IPS-18c (cell line): ENCODE measurements around the gene NOTCH3.

Experiments used
- H3K4me3 ChIP-seq: 2 replicates; pipeline ENCODE4 v1.7.0; 2013; ENCODE audit warnings: low read depth, mild to moderate bottlenecking, low read length, moderate library complexity; ENCODE audit not compliant: insufficient read depth
- H3K9me3 ChIP-seq: one replicate; pipeline ENCODE4 v1.6.1; 2013; ENCODE audit warnings: mild to moderate bottlenecking, low read length, moderate library complexity; ENCODE audit not compliant: control insufficient read depth, insufficient read depth

NOTCH3 gene

DNA sequence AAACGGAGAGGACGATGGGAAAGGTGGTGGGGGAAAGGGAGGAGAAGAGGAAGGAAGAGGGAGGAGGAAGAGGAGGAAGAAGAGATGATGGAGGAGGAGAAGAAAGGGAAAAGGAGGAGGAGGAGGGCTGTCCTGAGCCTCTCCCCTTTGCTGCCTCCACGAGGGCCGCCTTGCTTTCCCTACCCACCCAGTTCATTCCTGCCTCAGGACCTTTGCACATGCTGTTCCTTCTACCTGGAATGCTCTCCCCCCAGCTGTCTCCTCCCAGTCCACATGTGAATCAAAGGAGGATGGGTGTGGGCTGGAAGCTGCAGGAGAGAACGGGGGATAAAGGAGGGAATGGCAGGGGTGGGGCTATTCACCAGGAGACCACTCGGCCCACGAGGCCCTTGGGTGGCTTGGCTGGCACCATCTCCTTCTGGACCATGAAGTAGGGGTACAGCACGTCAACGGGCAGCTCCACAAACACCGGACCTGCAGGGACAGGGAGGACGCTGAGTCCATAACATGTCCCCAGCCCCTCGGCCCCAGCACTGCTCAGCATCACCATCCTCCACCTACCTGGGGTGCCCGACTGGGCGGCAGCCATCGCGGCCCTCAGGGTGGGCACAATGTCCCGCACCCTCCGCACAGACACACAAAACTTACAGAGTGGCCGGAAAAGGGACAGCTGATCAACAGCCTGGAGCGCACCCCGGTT lies 78.3 kb downstream of the NOTCH3 start:
- no peak overlapping the region for H3K4me3 ChIP-seq
- peaks cover 4% of the 10 kb centered on the region for H3K9me3 ChIP-seq

DNA sequence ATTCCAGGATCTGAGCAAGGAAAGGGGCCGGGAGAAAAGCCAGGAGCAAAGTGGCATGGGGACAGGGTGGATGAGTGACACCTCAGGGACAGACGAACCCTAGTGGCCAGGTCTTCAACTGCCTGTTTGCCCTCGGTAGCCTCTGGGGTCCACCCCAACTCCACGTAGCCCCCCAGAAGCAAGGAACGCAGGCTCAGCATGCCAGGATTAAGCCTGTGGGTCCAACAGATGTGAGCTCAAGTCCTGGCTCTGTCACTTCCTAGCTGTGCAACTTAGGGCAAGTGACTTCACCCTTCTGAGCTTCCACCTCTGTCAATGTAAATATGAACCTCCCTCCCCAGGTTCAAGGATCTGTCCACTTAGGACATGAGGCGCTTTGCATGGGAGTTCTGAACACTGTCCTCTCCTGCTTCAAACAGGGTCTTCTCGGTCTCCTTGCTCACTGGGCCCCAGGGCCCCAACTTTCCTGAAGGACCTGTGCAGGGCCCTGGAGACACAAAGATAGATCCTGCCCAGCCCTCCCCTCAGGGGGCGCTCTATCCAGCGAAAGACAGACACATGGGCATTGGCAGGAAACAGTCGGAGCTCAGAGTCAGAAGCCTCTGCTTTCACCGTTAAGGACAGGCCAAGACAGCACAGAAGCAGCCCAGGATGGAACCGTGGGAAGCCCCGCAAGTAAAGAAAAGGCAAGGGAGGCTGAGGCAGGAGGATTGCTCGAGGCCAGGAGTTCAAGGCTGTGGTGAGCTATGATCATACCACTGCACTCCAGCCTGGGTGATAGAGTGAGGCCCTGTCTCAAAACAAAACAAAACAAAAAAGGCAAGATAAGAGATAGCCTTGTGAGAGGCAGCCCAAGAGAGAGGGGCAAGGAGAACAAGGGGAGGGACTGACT lies 80.4 kb downstream of the NOTCH3 start:
- peaks cover 4% of the 10 kb centered on the region for H3K9me3 ChIP-seq
- no peak overlapping the region for H3K4me3 ChIP-seq

DNA sequence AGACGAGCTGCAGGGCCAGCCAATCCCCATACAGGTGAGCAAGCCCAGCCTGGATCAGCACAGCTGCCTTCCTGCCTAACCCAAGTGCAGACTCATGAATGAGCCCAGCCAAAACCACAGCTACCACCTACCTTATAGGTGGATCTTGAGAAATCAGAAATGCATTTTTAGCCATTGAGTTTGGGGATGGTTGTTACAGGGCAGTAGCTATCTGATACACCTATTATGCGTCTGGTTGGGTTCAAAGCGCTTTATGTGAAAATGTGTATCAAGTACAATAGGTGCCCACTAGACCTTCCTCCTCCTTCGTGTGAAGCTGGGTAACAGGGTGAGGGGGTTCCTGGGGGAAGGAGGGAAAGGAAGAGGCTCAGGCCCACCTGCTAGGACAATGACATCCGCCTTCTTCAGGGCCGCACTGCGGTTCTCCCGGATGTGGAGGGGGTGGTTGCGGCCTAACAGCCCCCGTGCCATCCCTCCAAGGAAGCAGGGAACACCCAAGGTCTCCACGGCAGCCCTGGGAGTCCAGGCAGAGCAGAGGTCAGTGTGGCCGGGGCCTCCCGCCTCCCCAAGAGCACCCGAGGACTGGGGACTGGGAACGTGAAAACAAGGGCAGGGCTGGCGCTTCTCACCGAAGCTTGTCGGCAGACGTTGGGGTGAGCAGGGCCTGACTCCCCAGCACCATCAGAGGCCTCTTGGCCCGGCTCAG lies 81.9 kb downstream of the NOTCH3 start:
- no peak overlapping the region; the same call in 1 of the 2 replicates for H3K4me3 ChIP-seq
- H3K9me3 ChIP-seq, result no peaks in the 10 kb centered on the region

- H3K4me3 ChIP-seq, result no peak overlapping the region
- H3K9me3 ChIP-seq, result no peaks in the 10 kb centered on the region
These were observed 82.5 kb downstream of the NOTCH3 start for GRCh38 chr19:15118248-15118647.

GRCh38 chr19:15116856-15117255 lies 83.9 kb downstream of the NOTCH3 start:
- H3K9me3 ChIP-seq, result no peaks in the 10 kb centered on the region
- H3K4me3 ChIP-seq, result no peak overlapping the region

DNA sequence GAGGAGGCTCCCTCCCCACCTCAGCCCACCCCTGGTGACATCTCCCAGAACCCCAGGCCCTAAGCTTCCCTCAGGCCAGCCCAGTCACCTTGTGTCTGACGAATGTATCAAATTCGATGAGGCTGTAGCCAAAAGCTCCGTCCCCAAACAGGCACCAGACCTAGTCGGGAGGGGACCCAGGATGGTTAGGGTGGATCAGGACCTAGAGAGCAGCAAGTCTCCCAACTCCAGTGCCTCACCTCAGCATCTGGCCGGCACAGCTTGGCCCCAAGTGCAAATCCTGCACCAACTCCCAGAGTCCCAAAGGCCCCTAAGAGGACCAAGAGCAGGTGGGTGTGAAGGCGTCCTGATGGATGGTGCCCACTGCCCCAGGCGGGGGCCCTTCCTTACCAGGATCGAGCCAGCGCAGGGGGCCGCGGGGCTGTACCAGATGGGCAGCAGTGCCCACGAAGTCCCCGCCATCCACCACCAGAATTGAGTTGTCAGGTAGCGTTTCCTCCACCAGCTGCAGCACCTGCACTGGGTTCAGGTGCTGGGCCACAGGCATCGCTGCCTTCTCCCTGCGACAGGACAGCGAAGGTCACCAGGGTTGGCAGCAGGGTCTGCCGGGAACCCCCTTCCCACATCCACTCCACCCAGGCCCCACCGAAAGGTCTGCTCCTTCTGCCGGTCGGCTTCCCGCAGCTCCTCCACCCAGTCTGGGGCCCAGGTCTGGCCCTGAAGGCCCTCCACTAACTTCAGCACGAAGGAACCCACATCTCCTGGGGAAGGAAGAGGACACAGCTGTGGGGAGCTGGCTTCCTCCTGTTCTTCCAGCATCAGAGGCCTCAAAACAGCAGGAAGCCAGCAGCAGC lies 84.8 kb downstream of the NOTCH3 start:
- H3K4me3 ChIP-seq, result no peak overlapping the region

DNA sequence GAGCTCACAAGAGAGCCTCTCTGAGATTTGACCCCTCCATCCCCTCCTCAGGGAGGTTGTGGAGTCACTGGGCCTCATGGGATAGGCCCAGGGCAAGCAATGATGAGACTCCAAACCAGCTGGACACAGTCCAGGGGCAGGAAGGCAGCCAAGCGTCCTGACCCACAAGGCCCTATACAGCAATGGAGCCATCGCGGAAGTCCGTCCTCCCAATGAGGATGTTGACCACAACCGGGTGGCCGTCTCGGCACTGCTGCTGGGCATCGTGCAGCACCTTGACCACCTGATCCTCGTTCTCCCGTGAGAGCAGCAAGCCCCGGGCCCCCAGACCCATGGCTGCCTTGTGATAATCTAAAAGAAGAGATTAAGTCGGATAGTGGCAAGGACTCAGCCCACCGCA lies 85.7 kb downstream of the NOTCH3 start:
- no peak overlapping the region for H3K4me3 ChIP-seq
- H3K9me3 ChIP-seq, result no peaks in the 10 kb centered on the region

More for the DNA sequence above, 84.8 kb downstream of the NOTCH3 start:
- no peaks in the 10 kb centered on the region for H3K9me3 ChIP-seq

GRCh38 chr19:15114153-15114540 lies 86.6 kb downstream of the NOTCH3 start:
- Histone ChIP-seq H3K9me3 (no peaks in the 10 kb centered on the region), H3K4me3 (no peak overlapping the region)

GRCh38 chr19:15113245-15114152 lies 87.3 kb downstream of the NOTCH3 start:
- Histone ChIP-seq H3K4me3 (no peak overlapping the region), H3K9me3 (no peaks in the 10 kb centered on the region)

DNA sequence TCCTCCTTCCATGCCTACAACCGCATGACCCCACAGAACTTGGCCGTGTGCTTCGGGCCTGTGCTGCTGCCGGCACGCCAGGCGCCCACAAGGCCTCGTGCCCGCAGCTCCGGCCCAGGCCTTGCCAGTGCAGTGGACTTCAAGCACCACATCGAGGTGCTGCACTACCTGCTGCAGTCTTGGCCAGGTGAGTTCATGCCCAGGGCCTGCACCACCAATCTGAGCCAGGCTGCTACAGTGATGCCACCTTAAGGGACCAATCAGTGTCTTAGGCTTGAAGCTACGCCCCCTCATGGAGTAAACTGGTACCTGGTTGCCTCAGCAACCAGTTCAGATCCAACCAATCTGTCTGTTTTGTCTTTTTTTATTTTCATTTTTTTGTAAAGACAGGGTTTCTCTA lies 88.4 kb downstream of the NOTCH3 start:
- Histone ChIP-seq H3K9me3 (no peaks in the 10 kb centered on the region), H3K4me3 (no peak overlapping the region)

DNA sequence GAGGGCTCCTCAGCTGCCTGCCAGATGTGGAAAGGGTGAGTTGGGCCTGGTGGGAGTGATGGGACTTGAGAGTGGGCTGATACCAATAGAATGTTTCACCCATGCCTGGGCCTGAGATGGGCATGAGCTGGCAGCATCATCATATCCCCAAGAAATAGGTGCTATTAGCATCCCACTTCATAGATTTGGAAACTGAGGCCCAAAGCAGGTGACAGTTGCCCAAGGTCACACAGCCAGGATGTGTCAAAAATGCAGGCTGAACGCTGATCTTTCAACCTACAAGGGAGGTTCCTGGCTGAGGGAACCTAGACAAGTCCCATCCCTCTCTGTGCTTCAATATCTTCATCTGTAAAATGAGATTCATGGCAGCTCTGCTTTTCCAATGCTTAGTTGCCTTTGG lies 89.0 kb downstream of the NOTCH3 start:
- Histone ChIP-seq H3K4me3 (no peak overlapping the region), H3K9me3 (no peaks in the 10 kb centered on the region)

- Histone ChIP-seq H3K4me3 (no peak overlapping the region), H3K9me3 (no peaks in the 10 kb centered on the region)
These were observed 90.4 kb downstream of the NOTCH3 start for GRCh38 chr19:15110418-15110815.

DNA sequence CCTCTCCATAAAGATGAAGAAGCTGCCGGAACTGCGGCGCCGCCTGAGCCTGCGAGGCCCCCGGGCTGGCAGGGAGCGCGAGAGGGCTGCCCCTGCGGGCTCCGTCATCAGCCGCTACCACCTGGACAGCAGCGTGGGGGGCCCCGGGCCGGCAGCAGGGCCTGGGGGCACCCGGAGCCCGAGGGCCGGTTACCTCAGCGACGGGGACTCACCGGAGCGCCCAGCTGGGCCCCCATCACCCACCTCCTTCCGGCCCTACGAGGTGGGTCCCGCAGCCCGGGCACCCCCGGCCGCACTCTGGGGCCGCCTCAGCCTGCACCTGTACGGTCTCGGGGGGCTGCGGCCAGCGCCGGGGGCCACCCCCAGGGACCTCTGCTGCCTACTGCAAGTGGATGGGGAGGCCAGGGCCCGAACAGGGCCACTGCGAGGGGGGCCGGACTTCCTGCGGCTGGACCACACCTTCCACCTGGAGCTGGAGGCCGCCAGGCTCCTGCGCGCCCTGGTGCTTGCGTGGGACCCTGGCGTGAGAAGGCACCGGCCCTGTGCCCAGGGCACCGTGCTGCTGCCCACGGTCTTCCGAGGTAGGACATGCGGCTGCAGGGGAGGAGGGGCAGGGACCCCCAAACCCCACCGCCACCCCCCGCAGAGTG lies 90.9 kb downstream of the NOTCH3 start:
- no peak overlapping the region for H3K4me3 ChIP-seq
- H3K9me3 ChIP-seq, result no peaks in the 10 kb centered on the region
